ENCODE measurements around the gene KIRREL3. TPM values are rescaled to one million over a fixed set of nuclear protein-coding genes. Genes with fewer than 3 reads are reported as not detected.

The KIRREL3 gene
- total RNA-seq, 4 donors from 2014 or later: 0.82 to 15.7 (median 1.4) TPM; not detected in 1

DNA sequence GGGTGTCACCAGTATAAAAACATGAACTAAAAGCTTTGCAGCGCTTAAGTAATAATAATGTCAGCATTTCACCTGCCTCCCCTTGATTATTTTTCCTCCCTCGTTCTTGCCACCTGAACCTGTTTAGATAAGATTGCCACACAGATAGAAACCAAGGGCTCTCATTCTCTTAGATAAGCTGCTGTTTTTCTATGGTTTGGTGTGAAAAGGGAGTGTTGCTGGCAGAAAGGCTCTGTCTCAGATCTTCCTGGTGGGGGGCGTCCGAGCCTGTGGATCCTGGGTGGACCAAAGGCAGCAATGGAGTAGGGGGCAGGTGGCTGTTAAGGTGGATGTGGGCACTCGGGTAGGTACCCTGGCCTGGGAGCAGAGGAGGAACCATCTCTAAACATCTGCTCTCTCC, 497.6 kb downstream of the KIRREL3 start:
- DNase-seq: no peak
- in situ Hi-C loops (cut with MboI; ENCODE audit: low pct_ligation_motif_present in 1 of 4, low pct_unique_long_range_greater_than_20kb in 1 of 4, low sequenced_read_pairs in 3 of 4) (no loop called here), intact Hi-C loops (cut with DNase I; ENCODE audit: low total_unique reads) (no loop called here)
- WGBS, 2 donors (ENCODE audit: low coverage in 1 of 2): 40 to 52% methylated on average over 1 to 5 of the region's 5 CpGs
- Histone ChIP-seq H3K4me1 (no peaks in the 10 kb centered on the region), H3K4me3 (no peak overlapping the region), H3K27ac (no peak overlapping the region), H3K27me3 (peaks cover 59% of the 10 kb centered on the region), H3K36me3 (no peaks in the 10 kb centered on the region), H3K9me3 (no peaks in the 10 kb centered on the region)
- TF ChIP-seq, protein P1, sequence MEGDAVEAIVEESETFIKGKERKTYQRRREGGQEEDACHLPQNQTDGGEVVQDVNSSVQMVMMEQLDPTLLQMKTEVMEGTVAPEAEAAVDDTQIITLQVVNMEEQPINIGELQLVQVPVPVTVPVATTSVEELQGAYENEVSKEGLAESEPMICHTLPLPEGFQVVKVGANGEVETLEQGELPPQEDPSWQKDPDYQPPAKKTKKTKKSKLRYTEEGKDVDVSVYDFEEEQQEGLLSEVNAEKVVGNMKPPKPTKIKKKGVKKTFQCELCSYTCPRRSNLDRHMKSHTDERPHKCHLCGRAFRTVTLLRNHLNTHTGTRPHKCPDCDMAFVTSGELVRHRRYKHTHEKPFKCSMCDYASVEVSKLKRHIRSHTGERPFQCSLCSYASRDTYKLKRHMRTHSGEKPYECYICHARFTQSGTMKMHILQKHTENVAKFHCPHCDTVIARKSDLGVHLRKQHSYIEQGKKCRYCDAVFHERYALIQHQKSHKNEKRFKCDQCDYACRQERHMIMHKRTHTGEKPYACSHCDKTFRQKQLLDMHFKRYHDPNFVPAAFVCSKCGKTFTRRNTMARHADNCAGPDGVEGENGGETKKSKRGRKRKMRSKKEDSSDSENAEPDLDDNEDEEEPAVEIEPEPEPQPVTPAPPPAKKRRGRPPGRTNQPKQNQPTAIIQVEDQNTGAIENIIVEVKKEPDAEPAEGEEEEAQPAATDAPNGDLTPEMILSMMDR (IDR thresholded peaks at IDR 0.05): no peak
- no peak for TF ChIP-seq EP300 (IDR thresholded peaks at IDR 0.05; ENCODE audit: low read depth)
- no peak for TF ChIP-seq POLR2AphosphoS5 (IDR thresholded peaks at IDR 0.05)

DNA sequence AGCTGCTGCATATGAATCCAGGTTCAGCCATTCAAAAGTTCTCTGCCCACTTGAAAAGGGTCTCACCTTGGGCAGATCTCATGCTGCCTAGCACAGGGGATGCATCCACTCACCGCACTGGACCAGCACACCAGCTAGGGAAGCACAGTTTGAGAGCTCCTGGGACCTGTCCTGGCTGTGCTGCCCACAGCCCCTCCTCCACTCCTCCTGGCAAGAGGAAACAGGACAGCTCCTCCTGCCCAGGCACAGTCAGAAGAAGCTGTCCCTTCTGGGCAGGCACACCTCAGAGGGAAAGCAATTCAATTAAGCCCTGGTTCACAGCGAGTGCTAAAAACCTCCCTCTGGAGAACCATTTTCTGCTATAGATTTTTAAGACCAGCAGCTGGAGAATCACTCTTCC, 498.4 kb downstream of the KIRREL3 start:
- H3K27ac ChIP-seq: no peak overlapping the region
- H3K4me3 ChIP-seq: no peak overlapping the region
- DNase-seq: no peak
- H3K36me3 ChIP-seq: no peaks in the 10 kb centered on the region
- TF ChIP-seq POLR2A (IDR thresholded peaks at IDR 0.05) (no peak), POLR2AphosphoS5 (IDR thresholded peaks at IDR 0.05) (no peak), EP300 (IDR thresholded peaks at IDR 0.05; ENCODE audit: low read depth) (no peak)
- TF ChIP-seq, protein P1 (IDR thresholded peaks at IDR 0.05): no peak
- 25 to 56% methylated on average over 1 to 2 of the region's 2 CpGs for WGBS, 2 donors (ENCODE audit: low coverage in 1 of 2)
- H3K27me3 ChIP-seq: peaks cover 66% of the 10 kb centered on the region
- in situ Hi-C loops (cut with MboI; ENCODE audit: low pct_ligation_motif_present in 1 of 4, low pct_unique_long_range_greater_than_20kb in 1 of 4, low sequenced_read_pairs in 3 of 4): no loop called here
- intact Hi-C loops (cut with DNase I; ENCODE audit: low total_unique reads): no loop called here
- H3K9me3 ChIP-seq: no peaks in the 10 kb centered on the region
- no peaks in the 10 kb centered on the region for H3K4me1 ChIP-seq

DNA sequence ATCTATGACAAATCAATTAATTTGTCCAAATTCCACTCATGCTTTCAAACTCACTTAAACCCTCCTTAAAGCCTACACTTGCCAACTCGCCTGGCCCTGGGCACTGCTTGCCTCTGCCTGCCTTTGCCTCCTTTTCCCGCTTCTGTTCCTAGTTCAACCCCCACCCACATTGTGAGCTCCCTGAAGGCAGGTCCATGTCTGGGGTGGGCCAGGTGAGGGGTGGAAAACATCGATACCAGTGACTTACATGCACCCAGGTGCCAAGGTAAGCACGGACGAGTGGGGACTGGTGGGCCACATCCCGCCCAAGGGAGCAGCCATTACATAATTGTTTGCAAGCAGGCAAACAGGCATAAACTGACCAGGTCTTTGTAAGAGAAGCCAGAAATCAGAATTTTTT, 498.9 kb downstream of the KIRREL3 start:
- TF ChIP-seq, protein P1 (IDR thresholded peaks at IDR 0.05): no peak
- TF ChIP-seq POLR2AphosphoS5 (IDR thresholded peaks at IDR 0.05): no peak
- TF ChIP-seq POLR2A (IDR thresholded peaks at IDR 0.05): no peak
- TF ChIP-seq EP300 (IDR thresholded peaks at IDR 0.05; ENCODE audit: low read depth): no peak
- intact Hi-C loops (cut with DNase I; ENCODE audit: low total_unique reads): no loop called here
- Histone ChIP-seq H3K36me3 (no peaks in the 10 kb centered on the region), H3K27ac (no peak overlapping the region), H3K4me1 (no peaks in the 10 kb centered on the region), H3K4me3 (no peak overlapping the region), H3K9me3 (no peaks in the 10 kb centered on the region), H3K27me3 (peaks cover 66% of the 10 kb centered on the region)
- in situ Hi-C loops (cut with MboI; ENCODE audit: low pct_ligation_motif_present in 1 of 4, low pct_unique_long_range_greater_than_20kb in 1 of 4, low sequenced_read_pairs in 3 of 4): no loop called here
- no peak for DNase-seq
- 79 to 81% methylated on average over 4 to 6 of the region's 6 CpGs for WGBS, 2 donors (ENCODE audit: low coverage in 1 of 2)

DNA sequence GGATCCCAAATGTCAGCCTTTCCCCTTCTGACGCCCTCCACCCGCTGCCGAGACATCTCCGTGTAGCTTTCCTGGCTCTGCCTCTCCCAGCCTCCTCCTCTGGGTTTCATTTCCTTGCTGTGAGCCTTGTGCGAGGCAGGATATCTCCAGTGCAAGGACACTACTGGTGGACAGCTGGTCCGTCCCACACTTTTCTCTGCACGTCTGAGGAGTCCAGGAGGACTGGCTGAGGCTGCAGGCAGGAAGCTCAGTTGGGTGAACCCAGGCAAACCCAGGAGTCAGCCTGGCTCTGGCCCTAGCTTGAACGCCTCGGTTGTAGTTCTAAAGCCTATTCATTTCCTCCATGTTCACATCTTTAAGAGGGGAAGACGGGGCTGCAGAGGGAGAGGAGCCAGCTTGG, 499.6 kb downstream of the KIRREL3 start:
- TF ChIP-seq POLR2AphosphoS5 (IDR thresholded peaks at IDR 0.05) (no peak), EP300 (IDR thresholded peaks at IDR 0.05; ENCODE audit: low read depth) (no peak)
- H3K27ac ChIP-seq: no peak overlapping the region
- H3K9me3 ChIP-seq: no peaks in the 10 kb centered on the region
- no peak for DNase-seq
- 57 to 65% methylated on average over 3 to 10 of the region's 10 CpGs for WGBS, 2 donors (ENCODE audit: low coverage in 1 of 2)
- no peak overlapping the region for H3K4me3 ChIP-seq
- intact Hi-C loops (cut with DNase I; ENCODE audit: low total_unique reads) (no loop called here), in situ Hi-C loops (cut with MboI; ENCODE audit: low pct_ligation_motif_present in 1 of 4, low pct_unique_long_range_greater_than_20kb in 1 of 4, low sequenced_read_pairs in 3 of 4) (no loop called here)
- H3K4me1 ChIP-seq: no peaks in the 10 kb centered on the region
- peaks cover 66% of the 10 kb centered on the region for H3K27me3 ChIP-seq
- H3K36me3 ChIP-seq: no peaks in the 10 kb centered on the region

DNA sequence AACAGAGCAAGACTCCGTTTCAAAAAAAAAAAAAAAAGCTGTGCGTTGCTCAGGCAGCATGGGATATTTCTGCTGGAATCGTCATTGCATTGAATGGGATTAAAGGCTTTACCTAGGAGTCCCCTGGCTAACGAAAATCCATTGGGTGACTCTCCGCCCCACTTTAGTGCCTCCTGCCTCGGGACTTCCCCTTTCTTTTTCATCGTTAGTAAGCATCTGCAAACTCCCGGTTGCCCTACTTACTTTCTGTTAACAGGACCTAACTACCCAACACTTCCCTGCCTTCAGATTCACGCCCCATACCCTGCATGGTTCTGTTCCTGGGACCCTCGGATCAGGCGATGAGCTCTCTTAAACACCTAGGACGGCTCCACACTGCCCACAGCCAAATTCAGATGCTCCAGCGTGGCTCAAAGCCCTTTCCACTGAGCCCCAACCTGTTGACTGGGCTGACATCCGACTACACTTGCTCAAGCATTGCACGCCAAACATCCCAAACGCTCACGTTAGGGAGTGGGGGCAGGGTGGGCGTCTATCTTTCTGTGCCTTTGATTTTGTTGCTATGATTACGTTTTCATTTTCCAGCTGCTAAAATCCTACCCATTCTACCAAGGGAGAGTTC, 501.3 kb downstream of the KIRREL3 start:
- H3K4me3 ChIP-seq: no peak overlapping the region
- intact Hi-C loops (cut with DNase I; ENCODE audit: low total_unique reads): no loop called here
- TF ChIP-seq POLR2A (IDR thresholded peaks at IDR 0.05) (no peak), POLR2AphosphoS5 (IDR thresholded peaks at IDR 0.05) (no peak), EP300 (IDR thresholded peaks at IDR 0.05; ENCODE audit: low read depth) (no peak)
- TF ChIP-seq, protein P1 (IDR thresholded peaks at IDR 0.05): no peak
- no peaks in the 10 kb centered on the region for H3K4me1 ChIP-seq
- DNase-seq: no peak
- H3K36me3 ChIP-seq: no peaks in the 10 kb centered on the region
- H3K27me3 ChIP-seq: peaks cover 53% of the 10 kb centered on the region
- H3K9me3 ChIP-seq: no peaks in the 10 kb centered on the region
- H3K27ac ChIP-seq: no peak overlapping the region
- 31 to 54% methylated on average over 5 to 19 of the region's 19 CpGs for WGBS, 2 donors (ENCODE audit: low coverage in 1 of 2)
- in situ Hi-C loops (cut with MboI; ENCODE audit: low pct_ligation_motif_present in 1 of 4, low pct_unique_long_range_greater_than_20kb in 1 of 4, low sequenced_read_pairs in 3 of 4): loop anchor here in 1 of 4 donors (25.0 kb wide), 1 partner anchor 187 kb away; the partner anchor contains the start of gene DCPS
